Stimulated activated CD4-positive, alpha-beta T cell treated with anti-CD3 and anti-CD28 coated beads, Interleukin-1b, Interleukin-23, amount 100 ng/mL, for 24 hours (primary cell): ENCODE results near the gene PXDN.
"Not testable (repeated sequence)": the region's sequence is repeated elsewhere in the genome, so short reads cannot be mapped to it uniquely, and the experiment has no call there.

Experiments
- DNase-seq, 4 experiments: peaks; one replicate each; pipeline ENCODE4 v3.0.0-alpha.2; 2020; ENCODE audit warnings: low read depth in 4 of 4, low spot score in 1 of 4

Gene PXDN

GRCh38 chr2:1708476-1709334 is 35.6 kb downstream of the PXDN start:
- no peak for DNase-seq

GRCh38 chr2:1707771-1708418 is 36.4 kb downstream of the PXDN start:
- no peak for DNase-seq

- not testable (repeated sequence) for DNase-seq
These were observed 38.0 kb downstream of the PXDN start for GRCh38 chr2:1706089-1706841.

- no peak for DNase-seq
These were observed 38.7 kb downstream of the PXDN start for GRCh38 chr2:1705557-1706076.

GRCh38 chr2:1704631-1705556 is 39.4 kb downstream of the PXDN start:
- no peak for DNase-seq

GRCh38 chr2:1702186-1702565 is 42.1 kb downstream of the PXDN start:
- no peak for DNase-seq

GRCh38 chr2:1701556-1702185 is 42.6 kb downstream of the PXDN start:
- DNase-seq = no peak

- DNase-seq = no peak
These were observed 43.3 kb downstream of the PXDN start for GRCh38 chr2:1701020-1701419.

- DNase-seq = not testable (repeated sequence)
These were observed 43.9 kb downstream of the PXDN start for GRCh38 chr2:1700427-1700826.

- no peak for DNase-seq
These were observed 45.9 kb downstream of the PXDN start for GRCh38 chr2:1698188-1698945.

GRCh38 chr2:1697601-1698000 is 46.7 kb downstream of the PXDN start:
- DNase-seq = no peak

GRCh38 chr2:1696472-1696871 is 47.8 kb downstream of the PXDN start:
- DNase-seq = no peak

GRCh38 chr2:1694371-1695271 is 49.7 kb downstream of the PXDN start:
- no peak for DNase-seq

GRCh38 chr2:1693723-1694122 is 50.6 kb downstream of the PXDN start:
- DNase-seq = no peak

- DNase-seq = no peak
These were observed 52.0 kb downstream of the PXDN start for GRCh38 chr2:1692342-1692741.

GRCh38 chr2:1691366-1691765 is 52.9 kb downstream of the PXDN start:
- DNase-seq = no peak

GRCh38 chr2:1690056-1690775 is 54.1 kb downstream of the PXDN start:
- DNase-seq = no peak

GRCh38 chr2:1688859-1689258 is 55.5 kb downstream of the PXDN start:
- no peak for DNase-seq
